Measurements from ENCODE around the gene NCBP1.

DNA sequence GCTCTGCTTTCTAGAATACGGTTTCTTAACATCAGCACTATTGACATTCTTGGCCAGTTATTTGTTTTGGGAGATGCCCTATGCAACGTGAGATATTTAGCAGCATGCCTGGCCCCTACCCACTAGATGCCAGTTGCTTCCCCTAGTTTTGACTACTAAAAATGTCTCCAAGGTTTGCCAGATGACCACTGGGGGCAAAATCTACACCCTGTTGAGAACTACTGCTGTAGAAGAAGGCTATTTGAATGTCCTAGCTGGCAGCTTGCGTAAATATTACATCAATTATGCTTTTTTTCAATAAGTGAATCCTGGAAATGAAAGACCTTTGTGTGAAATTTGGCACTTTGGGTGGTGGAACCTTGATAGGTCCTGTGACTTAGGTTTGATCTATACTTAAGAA is 5.0 kb downstream of the NCBP1 start:
- TF ChIP-seq, protein P1, sequence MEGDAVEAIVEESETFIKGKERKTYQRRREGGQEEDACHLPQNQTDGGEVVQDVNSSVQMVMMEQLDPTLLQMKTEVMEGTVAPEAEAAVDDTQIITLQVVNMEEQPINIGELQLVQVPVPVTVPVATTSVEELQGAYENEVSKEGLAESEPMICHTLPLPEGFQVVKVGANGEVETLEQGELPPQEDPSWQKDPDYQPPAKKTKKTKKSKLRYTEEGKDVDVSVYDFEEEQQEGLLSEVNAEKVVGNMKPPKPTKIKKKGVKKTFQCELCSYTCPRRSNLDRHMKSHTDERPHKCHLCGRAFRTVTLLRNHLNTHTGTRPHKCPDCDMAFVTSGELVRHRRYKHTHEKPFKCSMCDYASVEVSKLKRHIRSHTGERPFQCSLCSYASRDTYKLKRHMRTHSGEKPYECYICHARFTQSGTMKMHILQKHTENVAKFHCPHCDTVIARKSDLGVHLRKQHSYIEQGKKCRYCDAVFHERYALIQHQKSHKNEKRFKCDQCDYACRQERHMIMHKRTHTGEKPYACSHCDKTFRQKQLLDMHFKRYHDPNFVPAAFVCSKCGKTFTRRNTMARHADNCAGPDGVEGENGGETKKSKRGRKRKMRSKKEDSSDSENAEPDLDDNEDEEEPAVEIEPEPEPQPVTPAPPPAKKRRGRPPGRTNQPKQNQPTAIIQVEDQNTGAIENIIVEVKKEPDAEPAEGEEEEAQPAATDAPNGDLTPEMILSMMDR (IDR thresholded peaks at IDR 0.05; ENCODE audit: insufficient read depth, low read length), result no peak
- TF ChIP-seq GABPA (IDR thresholded peaks at IDR 0.05; ENCODE audit: low read depth), result no peak
- no peak for TF ChIP-seq POLR2AphosphoS5 (IDR thresholded peaks at IDR 0.05; ENCODE audit: low read depth)
